Measurements from ENCODE around the gene BLACAT1. TPM values are rescaled to one million over a fixed set of nuclear protein-coding genes. Genes with fewer than 3 reads are reported as not detected.

BLACAT1 gene
- total RNA-seq, 2 donors from 2014 or later, result not detected

GRCh38 chr1:205458777-205459566 is 3.1 kb upstream of the BLACAT1 start:
- no peak for ATAC-seq (ENCODE audit: insufficient number of reproducible peaks, low FRiP score, low read depth)
- Histone ChIP-seq H3K9me3 (no peaks in the 10 kb centered on the region), H3K4me1 (ENCODE audit: control insufficient read depth in 1 of 2, low read depth in 2 of 2) (peaks cover 13 to 16% of the 10 kb centered on the region in 2 donors), H3K27ac (no peak overlapping the region), H3K36me3 (no peaks in the 10 kb centered on the region), H3K4me3 (no peak overlapping the region), H3K27me3 (replicated peaks; ENCODE audit: insufficient read depth) (peaks cover 16% of the 10 kb centered on the region)
- no peak for DNase-seq (ENCODE audit: low spot score)
- TF ChIP-seq CTCF (IDR thresholded peaks at IDR 0.05), result no peak

- DNase-seq (ENCODE audit: low spot score) (no peak), ATAC-seq (ENCODE audit: insufficient number of reproducible peaks, low FRiP score, low read depth) (no peak)
- Histone ChIP-seq H3K4me1 (ENCODE audit: control insufficient read depth in 1 of 2, low read depth in 2 of 2) (peaks cover 13 to 16% of the 10 kb centered on the region in 2 donors), H3K4me3 (peak overlapping the region; percentile 43), H3K27me3 (replicated peaks; ENCODE audit: insufficient read depth) (peaks cover 16% of the 10 kb centered on the region), H3K9me3 (no peaks in the 10 kb centered on the region), H3K27ac (no peak overlapping the region), H3K36me3 (no peaks in the 10 kb centered on the region)
- TF ChIP-seq CTCF (IDR thresholded peaks at IDR 0.05), result no peak
Observed at GRCh38 chr1:205456868-205457745, 1.3 kb upstream of the BLACAT1 start.

DNA sequence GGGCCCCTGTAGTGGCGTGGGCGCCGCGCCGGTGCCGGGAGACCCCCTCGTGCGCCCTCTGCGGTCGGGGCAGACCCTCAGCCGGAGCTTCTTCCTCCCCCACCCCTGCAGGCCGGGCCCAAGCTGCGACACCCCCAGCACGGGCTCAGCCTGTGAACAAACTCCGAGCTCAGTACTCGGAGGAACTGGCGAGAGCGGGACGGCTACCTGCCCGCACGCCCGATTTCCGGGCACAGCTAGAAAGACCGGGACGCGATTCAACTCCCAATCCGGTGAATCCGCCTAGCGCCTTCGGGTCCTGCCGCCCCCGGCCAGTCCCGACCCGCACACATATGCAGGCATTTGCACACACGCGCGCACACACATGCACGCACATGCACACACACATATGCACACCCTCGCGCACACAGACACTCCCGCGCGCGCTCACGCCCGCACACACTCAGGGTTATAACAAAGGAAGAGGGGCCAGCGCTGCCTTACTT is 580 bp upstream of the BLACAT1 start:
- Histone ChIP-seq H3K27ac (peak overlapping the region in 1 of 2 donors; percentile 22), H3K9me3 (no peaks in the 10 kb centered on the region), H3K36me3 (no peaks in the 10 kb centered on the region), H3K4me1 (ENCODE audit: control insufficient read depth in 1 of 2, low read depth in 2 of 2) (peaks cover 13 to 16% of the 10 kb centered on the region in 2 donors), H3K4me3 (peak overlapping the region; percentile 43), H3K27me3 (replicated peaks; ENCODE audit: insufficient read depth) (peaks cover 16% of the 10 kb centered on the region)
- ATAC-seq (ENCODE audit: insufficient number of reproducible peaks, low FRiP score, low read depth), result no peak
- no peak for TF ChIP-seq CTCF (IDR thresholded peaks at IDR 0.05)
- DNase-seq (ENCODE audit: low spot score), result no peak

GRCh38 chr1:205454903-205455335 is 926 bp downstream of the BLACAT1 start:
- Histone ChIP-seq H3K27me3 (replicated peaks; ENCODE audit: insufficient read depth) (peaks cover 16% of the 10 kb centered on the region), H3K36me3 (no peaks in the 10 kb centered on the region), H3K4me1 (ENCODE audit: control insufficient read depth in 1 of 2, low read depth in 2 of 2) (peaks cover 13 to 16% of the 10 kb centered on the region in 2 donors), H3K27ac (no peak overlapping the region), H3K4me3 (no peak overlapping the region), H3K9me3 (no peaks in the 10 kb centered on the region)
- DNase-seq (ENCODE audit: low spot score), result no peak
- no peak for ATAC-seq (ENCODE audit: insufficient number of reproducible peaks, low FRiP score, low read depth)
- no peak for TF ChIP-seq CTCF (IDR thresholded peaks at IDR 0.05)

GRCh38 chr1:205453466-205453865 is 2.4 kb downstream of the BLACAT1 start:
- Histone ChIP-seq H3K27ac (no peak overlapping the region), H3K27me3 (replicated peaks; ENCODE audit: insufficient read depth) (peaks cover 16% of the 10 kb centered on the region), H3K4me1 (ENCODE audit: control insufficient read depth in 1 of 2, low read depth in 2 of 2) (peaks cover 13 to 16% of the 10 kb centered on the region in 2 donors), H3K9me3 (no peaks in the 10 kb centered on the region), H3K4me3 (no peak overlapping the region), H3K36me3 (no peaks in the 10 kb centered on the region)
- no peak for DNase-seq (ENCODE audit: low spot score)
- ATAC-seq (ENCODE audit: insufficient number of reproducible peaks, low FRiP score, low read depth), result no peak
- no peak for TF ChIP-seq CTCF (IDR thresholded peaks at IDR 0.05)
